Astrocyte of the hippocampus (primary cell): ENCODE measurements around the gene HELZ2.

Experiments
- DNase-seq: peaks from one replicate; pipeline ENCODE4 v3.0.0; 2011; ENCODE audit warnings: low read depth, low spot score

HELZ2 gene

GRCh38 chr20:63527184-63527583 lies 46.9 kb downstream of the HELZ2 start:
- no peak for DNase-seq

DNA sequence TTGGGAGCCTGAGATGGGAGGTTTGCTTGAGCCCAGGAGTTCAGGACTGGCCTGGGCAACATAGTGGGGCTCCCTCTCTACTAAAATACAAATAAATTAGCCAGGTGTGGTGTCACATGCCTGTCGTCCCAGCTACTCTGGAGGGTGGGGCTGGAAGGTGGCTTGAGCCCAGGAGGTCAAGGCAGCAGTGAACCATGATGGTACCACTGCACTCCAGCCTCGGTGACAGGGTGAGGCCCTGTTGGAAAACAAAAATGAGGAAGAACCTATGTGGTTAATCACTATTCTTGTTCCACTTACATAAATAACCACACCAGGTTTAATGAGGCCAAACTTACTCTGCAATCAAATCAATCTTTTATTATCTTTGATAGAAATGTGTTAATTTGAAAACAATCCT lies 48.1 kb downstream of the HELZ2 start:
- DNase-seq = no peak

GRCh38 chr20:63525185-63525584 lies 48.9 kb downstream of the HELZ2 start:
- DNase-seq = no peak
